Keratinocyte (primary cell): Measurements from ENCODE around the gene P3H2. TPM values are rescaled to one million over a fixed set of nuclear protein-coding genes. Genes with fewer than 3 reads are reported as not detected.

ENCODE experiments used
- DNase-seq: peaks from one replicate; pipeline ENCODE4 v3.0.0-alpha.2; 2011; ENCODE audit warnings: low read depth, missing footprints, low spot score
- FAIRE-seq: peaks from 2 replicates; lab custom pipeline; 2011; peaks lifted over from hg19 to GRCh38; lab: Jason Lieb, UNC
- H2AFZ ChIP-seq: 2 replicates; pipeline ENCODE4 v1.6.0; 2012; ENCODE audit warnings: low read length, control low read depth, inconsistent platforms; ENCODE audit not compliant: control insufficient read depth
- H3K27ac ChIP-seq: 2 replicates; pipeline ENCODE4 v1.5.1; 2011; ENCODE audit warnings: low read length; ENCODE audit not compliant: control insufficient read depth, insufficient read depth
- H3K27me3 ChIP-seq: 3 replicates; pipeline ENCODE4 v1.6.0; 2011; ENCODE audit warnings: low read length; ENCODE audit not compliant: control insufficient read depth, insufficient read depth; ENCODE audit errors: extremely low read depth
- H3K36me3 ChIP-seq, 2 experiments: 2 replicates in 1 of 2; 3 replicates in 1 of 2; pipeline ENCODE4 v1.5.1; 2011; ENCODE audit warnings: low read length in 2 of 2, mild to moderate bottlenecking in 1 of 2; ENCODE audit not compliant: control insufficient read depth in 2 of 2, insufficient read depth in 2 of 2; ENCODE audit errors: extremely low read depth in 1 of 2
- H3K4me1 ChIP-seq: 3 replicates; pipeline ENCODE4 v1.5.1; 2011; ENCODE audit warnings: low read length; ENCODE audit not compliant: control insufficient read depth, insufficient read depth; ENCODE audit errors: extremely low read depth
- H3K4me2 ChIP-seq: 3 replicates; pipeline ENCODE4 v1.6.0; 2011; ENCODE audit warnings: low read depth, low read length; ENCODE audit not compliant: control insufficient read depth, insufficient read depth; ENCODE audit errors: extremely low read depth
- H3K4me3 ChIP-seq, 3 experiments: fragments of 200-600 bp in 1 of 3; sonication (generic) in 1 of 3; 2 replicates in 2 of 3; 3 replicates in 1 of 3; pipeline ENCODE4 v1.5.1; 2011 to 2016; ENCODE audit warnings: low read length in 3 of 3, mild to moderate bottlenecking in 3 of 3, control low read depth in 2 of 3, inconsistent platforms in 1 of 3, low read depth in 1 of 3, mixed read lengths in 1 of 3, mixed run types in 1 of 3, moderate library complexity in 1 of 3; ENCODE audit not compliant: control insufficient read depth in 2 of 3, insufficient read depth in 2 of 3; ENCODE audit errors: extremely low read depth in 1 of 3
- H3K79me2 ChIP-seq: 2 replicates; pipeline ENCODE4 v1.6.0; 2012; ENCODE audit warnings: low read length; ENCODE audit not compliant: control insufficient read depth, insufficient read depth
- H3K9ac ChIP-seq: 3 replicates; pipeline ENCODE4 v1.6.0; 2011; ENCODE audit warnings: low read length; ENCODE audit not compliant: control insufficient read depth, insufficient read depth; ENCODE audit errors: extremely low read depth
- H3K9me1 ChIP-seq: 3 replicates; pipeline ENCODE4 v1.6.0; 2011; ENCODE audit warnings: low read length; ENCODE audit not compliant: control insufficient read depth, insufficient read depth; ENCODE audit errors: extremely low read depth
- H3K9me3 ChIP-seq: 2 replicates; pipeline ENCODE4 v1.5.1; 2012; ENCODE audit warnings: low read depth, low read length; ENCODE audit not compliant: control insufficient read depth
- H4K20me1 ChIP-seq: 3 replicates; pipeline ENCODE4 v1.6.0; 2011; ENCODE audit warnings: low read length; ENCODE audit not compliant: control insufficient read depth, insufficient read depth; ENCODE audit errors: extremely low read depth
- CTCF ChIP-seq, 3 experiments: IDR thresholded peaks in 1 of 3; conservative IDR thresholded peaks in 1 of 3; optimal IDR thresholded peaks in 1 of 3; 2 replicates in 2 of 3; 3 replicates in 1 of 3; pipeline versions ENCODE3 to v1.5.1; 2011; ENCODE audit warnings: low read length in 3 of 3, mild to moderate bottlenecking in 3 of 3, moderate library complexity in 2 of 3, control low read depth in 1 of 3, inconsistent platforms in 1 of 3; ENCODE audit not compliant: insufficient read depth in 2 of 3; ENCODE audit errors: extremely low read depth in 1 of 3
- EZH2 ChIP-seq: IDR thresholded peaks from one replicate; pipeline ENCODE4 v1.6.1; 2012; ENCODE audit warnings: inconsistent platforms, mild to moderate bottlenecking, low read length, moderate library complexity
- dilution Hi-C: fragments of 300-500 bp; cut with MboI; formaldehyde crosslinking; loops from one replicate; pipeline ENCODE4 v1.7.0; 2020; ENCODE audit warnings: low sequenced_read_pairs; ENCODE audit not compliant: extremely low pct_ligation_motif_present
- polyA plus RNA-seq, 5 experiments: library from polyadenylated mRNA; depleted of rRNA in 3 of 5; stranded (reverse) in 3 of 5; stranded (forward) in 1 of 5; unstranded in 1 of 5; fragments of >200 nt; gene quantifications; 1 replicate in 1 of 5; 2 replicates in 3 of 5; 3 replicates in 1 of 5; pipeline versions ENCODE4 v1.2.1 to v1.2.3, GENCODE V29; 2011 to 2012; ENCODE audit warnings: missing spikeins in 2 of 5, low read depth in 1 of 5, low replicate concordance in 1 of 5

P3H2 gene
- polyA plus RNA-seq, 1 donor (not counting 4 experiments of a cell fraction or from before 2014, with no cell fraction given), result 115 TPM

GRCh38 chr3:189977174-189977573 lies 143.5 kb downstream of the P3H2 start:
- no peak for FAIRE-seq
- peaks cover 5 to 13% of the 10 kb centered on the region in 2 experiments for H3K36me3 ChIP-seq
- dilution Hi-C loops, result no loop called here

GRCh38 chr3:189975391-189975990 lies 145.2 kb downstream of the P3H2 start:
- Histone ChIP-seq H3K36me3 (peaks cover 8 to 14% of the 10 kb centered on the region in 2 experiments), H4K20me1 (no peaks in the 10 kb centered on the region), H3K4me2 (no peak overlapping the region), H3K9ac (no peak overlapping the region), H3K9me3 (no peaks in the 10 kb centered on the region), H3K4me1 (no peaks in the 10 kb centered on the region), H3K27ac (no peak overlapping the region), H3K79me2 (no peaks in the 10 kb centered on the region), H3K27me3 (no peaks in the 10 kb centered on the region), H3K9me1 (no peaks in the 10 kb centered on the region), H2AFZ (no peak overlapping the region), H3K4me3 (no peak overlapping the region)
- dilution Hi-C loops, result no loop called here
- no peak for DNase-seq
- FAIRE-seq, result no peak
- TF ChIP-seq CTCF (optimal IDR thresholded peaks at IDR 0.05 in 1 of 3, IDR thresholded peaks at IDR 0.05 in 1 of 3, conservative IDR thresholded peaks at IDR 0.05 in 1 of 3; ENCODE audit: extremely low read depth in 1 of 3, insufficient read depth in 2 of 3, low read length in 3 of 3) (no peak), EZH2 (no peak)

More at GRCh38 chr3:189977174-189977573, 143.5 kb downstream of the P3H2 start:
- no peaks in the 10 kb centered on the region for H4K20me1 ChIP-seq
- no peaks in the 10 kb centered on the region for H3K79me2 ChIP-seq
- H3K4me1 ChIP-seq, result no peaks in the 10 kb centered on the region
- H3K9me3 ChIP-seq, result no peaks in the 10 kb centered on the region
- no peak overlapping the region for H2AFZ ChIP-seq
- no peaks in the 10 kb centered on the region for H3K9me1 ChIP-seq
- no peak overlapping the region for H3K9ac ChIP-seq
- TF ChIP-seq EZH2 (no peak), CTCF (optimal IDR thresholded peaks at IDR 0.05 in 1 of 3, IDR thresholded peaks at IDR 0.05 in 1 of 3, conservative IDR thresholded peaks at IDR 0.05 in 1 of 3; ENCODE audit: extremely low read depth in 1 of 3, insufficient read depth in 2 of 3, low read length in 3 of 3) (no peak)
- no peak overlapping the region for H3K4me3 ChIP-seq
- H3K27ac ChIP-seq, result no peak overlapping the region
- H3K4me2 ChIP-seq, result no peak overlapping the region
- no peaks in the 10 kb centered on the region for H3K27me3 ChIP-seq
- no peak for DNase-seq
